Aorta (tissue), 5 donors: Measurements from ENCODE around the gene GOLGA8S. TPM values are rescaled to one million over a fixed set of nuclear protein-coding genes. Genes with fewer than 3 reads are reported as not detected.
A peak's percentile ranks its signal among the peaks of the same experiment; 100 is the strongest.
"Not testable (repeated sequence)": the region's sequence is repeated elsewhere in the genome, so short reads cannot be mapped to it uniquely, and the experiment has no call there.

Experiments
- ATAC-seq: fragments of 200-7000 bp; cut with Tn5 transposase; one replicate; pipeline ENCODE4 v1.9.1; 2022; ENCODE audit warnings: moderate library complexity; ENCODE audit not compliant: low FRiP score
- DNase-seq, 2 donors: peaks; one replicate each; pipeline ENCODE4 v3.0.0-alpha.2; 2020
- H3K27ac ChIP-seq, 2 donors: one replicate each; pipeline ENCODE4 v1.5.1; 2013; ENCODE audit warnings: low read length in 2 of 2, mild to moderate bottlenecking in 2 of 2, moderate library complexity in 2 of 2, control low read depth in 1 of 2, inconsistent platforms in 1 of 2, low read depth in 1 of 2
- H3K27me3 ChIP-seq, 2 donors: one replicate each; pipeline ENCODE4 v1.6.1; 2013; ENCODE audit warnings: control low read depth in 1 of 2, low read length in 1 of 2, mild to moderate bottlenecking in 1 of 2, moderate library complexity in 1 of 2; ENCODE audit not compliant: insufficient read depth in 2 of 2, control insufficient read depth in 1 of 2
- H3K36me3 ChIP-seq, 2 donors: one replicate each; pipeline ENCODE4 v1.6.1; 2013; ENCODE audit warnings: control low read depth in 1 of 2, low read length in 1 of 2, mild to moderate bottlenecking in 1 of 2; ENCODE audit not compliant: insufficient read depth in 2 of 2, control insufficient read depth in 1 of 2
- H3K4me1 ChIP-seq, 2 donors: one replicate each; pipeline ENCODE4 v1.6.1; 2013; ENCODE audit warnings: low read length in 2 of 2, control low read depth in 1 of 2, mild to moderate bottlenecking in 1 of 2, moderate library complexity in 1 of 2; ENCODE audit not compliant: insufficient read depth in 2 of 2, control insufficient read depth in 1 of 2
- H3K4me3 ChIP-seq, 2 donors: one replicate each; pipeline ENCODE4 v1.5.1; 2013; ENCODE audit warnings: low read length in 2 of 2, control low read depth in 1 of 2, mild to moderate bottlenecking in 1 of 2
- H3K9me3 ChIP-seq: one replicate; pipeline ENCODE4 v1.6.1; 2013; ENCODE audit warnings: mild to moderate bottlenecking, low read length; ENCODE audit not compliant: control insufficient read depth
- WGBS, 2 donors: extraction: QIAGEN DNeasy Blood & Tissue Kit; methylation state at CpG; one replicate each; pipeline ENCODE4 v1.1.7; 2013; 5-methylcytosine and 5-hydroxymethylcytosine counted together
- intact Hi-C, 2 donors: fragments of 100-400 bp; cut with DNase I; formaldehyde crosslinking; loops; one replicate each; pipeline versions ENCODE4 v1.14.2 to v1.15.0; 2022
- polyA plus RNA-seq, 2 donors: library from polyadenylated mRNA; stranded (reverse); fragments of 200-250 nt; gene quantifications; one replicate each; pipeline ENCODE4 v1.2.3, GENCODE V29; 2013
- total RNA-seq, 2 donors: library from RNA; stranded (reverse); fragmentation: NEBNext Ultra II Directional; extraction: Animal tissue kit (Norgen Biotek cat#: 25700); gene quantifications; one replicate each; pipeline ENCODE4 v1.2.1, GENCODE V29; 2021
- donor health status: healthy with polysubstance abuse.
- donor health status: Bipolar disorder and iron deficiency.
- donor health status: DM: no; HTN: no; CAD: no.
- donor health status: DM: no; HTN: no; CAD: no.
- donor health status: DM: yes; HTN: yes; CAD: no.

GOLGA8S gene
- total and polyA plus RNA-seq, 4 donors = 0.25 to 1.4 (median 0.39) TPM

DNA sequence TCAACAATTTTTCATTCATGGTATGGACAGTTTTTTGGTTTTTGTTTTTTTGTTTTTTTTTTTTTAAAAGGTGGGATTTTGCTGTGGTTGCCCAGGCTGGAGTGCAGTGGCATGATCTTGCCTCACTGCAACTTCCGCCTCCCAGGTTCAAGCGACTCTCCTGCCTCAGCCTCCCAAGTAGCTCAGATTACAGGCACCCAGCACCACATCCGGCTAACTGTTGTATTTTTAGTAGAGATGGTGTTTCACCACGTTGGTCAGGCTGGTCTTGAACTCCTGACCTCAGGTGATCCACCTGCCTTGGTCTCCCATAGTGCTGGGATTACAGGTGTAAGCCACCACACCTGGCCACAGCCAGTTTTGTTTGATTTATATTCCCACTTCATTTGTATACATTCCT is 16.6 kb downstream of the GOLGA8S start:
- intact Hi-C loops = loop anchor here in 1 of 2 donors (10.0 kb wide), 1 partner anchor 54 kb away; no protein-coding TSS in a partner anchor
- H3K27me3 ChIP-seq, H3K36me3 ChIP-seq, DNase-seq, ATAC-seq, H3K9me3 ChIP-seq, H3K4me1 ChIP-seq, H3K4me3 ChIP-seq: not testable (repeated sequence)
- H3K27ac ChIP-seq = peak overlapping the region; percentile 76 to 80
- 37 to 60% methylated on average over 4 of the region's 4 CpGs for WGBS, 2 donors

DNA sequence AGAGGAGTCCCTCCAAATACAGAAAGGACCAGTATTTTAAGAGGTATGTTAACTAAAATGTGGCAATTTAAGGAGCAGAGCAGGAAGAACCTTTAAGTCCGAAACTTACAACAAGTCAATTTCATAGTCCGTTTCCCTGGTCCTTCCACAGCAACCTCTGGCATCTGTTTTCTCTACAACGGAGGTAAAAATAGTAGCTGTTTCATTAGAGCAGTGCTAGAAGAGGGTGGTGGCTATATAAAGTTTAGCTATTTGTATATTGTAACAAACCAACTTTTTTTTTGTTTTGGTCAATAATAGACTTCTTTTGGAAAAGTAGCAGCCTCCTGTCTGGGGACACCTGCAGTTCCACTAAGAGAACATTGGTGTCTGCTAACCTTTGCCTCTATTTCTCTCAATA is 17.3 kb downstream of the GOLGA8S start:
- H3K27ac ChIP-seq = peak overlapping the region in 1 of 2 donors; percentile 64
- not testable (repeated sequence) for H3K4me3 ChIP-seq, H3K27me3 ChIP-seq, H3K4me1 ChIP-seq, H3K9me3 ChIP-seq, ATAC-seq, H3K36me3 ChIP-seq, DNase-seq
- intact Hi-C loops = loop anchor here in 1 of 2 donors (10.0 kb wide), 1 partner anchor 53 kb away; no protein-coding TSS in a partner anchor
- 13 to 22% methylated on average over 3 of the region's 3 CpGs for WGBS, 2 donors

DNA sequence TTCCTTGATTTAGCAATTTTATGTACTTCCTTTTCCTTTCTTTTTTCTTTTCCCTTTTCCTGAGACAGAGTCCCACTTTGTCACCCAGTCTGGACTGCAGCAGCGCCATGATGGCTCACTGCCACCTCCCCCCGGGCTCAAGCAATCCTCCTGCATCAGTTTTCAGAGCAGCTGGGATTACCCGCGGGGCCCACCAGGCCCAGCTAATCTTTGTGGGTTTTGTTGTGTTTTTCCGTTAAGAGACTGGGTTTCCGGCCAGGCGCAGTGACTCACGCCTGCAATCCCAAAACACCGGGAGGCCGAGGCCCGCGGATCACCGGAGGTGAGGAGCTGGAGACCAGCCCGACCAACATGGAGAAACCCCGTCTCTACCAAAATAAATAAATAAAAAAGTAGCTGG is 17.7 kb downstream of the GOLGA8S start:
- ATAC-seq = peak; percentile 33

DNA sequence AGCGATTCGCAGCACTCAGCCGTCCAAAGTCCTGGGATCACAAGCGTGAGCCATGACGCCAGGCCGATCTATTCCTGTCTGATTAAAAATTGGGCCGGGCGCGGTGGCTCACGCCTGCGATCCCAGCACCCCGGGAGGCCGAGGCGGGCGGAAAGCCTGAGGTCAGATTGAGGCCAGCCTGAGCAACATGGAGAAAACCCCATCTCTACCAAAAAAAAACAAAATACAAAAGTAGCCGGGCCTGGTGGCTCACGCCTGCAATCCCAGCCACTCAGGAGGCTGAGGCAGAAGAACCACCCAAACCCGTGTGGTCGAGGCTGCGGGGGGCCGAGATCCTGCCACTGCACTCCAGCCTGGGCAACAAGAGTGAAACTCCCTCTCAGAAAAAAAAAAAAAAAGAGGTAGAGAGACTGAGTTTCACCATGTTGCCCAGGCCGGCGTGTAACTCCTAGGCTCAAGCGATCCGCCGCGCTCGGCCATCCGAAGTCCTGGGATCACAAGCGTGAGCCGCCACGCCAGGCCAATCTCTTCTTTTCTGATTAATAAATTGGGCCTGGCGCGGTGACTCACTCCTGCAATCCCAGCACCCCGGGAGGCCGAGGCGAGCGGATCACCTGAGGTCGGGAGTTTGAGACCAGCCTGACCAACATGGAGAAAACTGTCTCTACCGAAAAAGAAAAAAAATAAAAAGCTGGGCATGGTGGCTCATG is 18.5 kb downstream of the GOLGA8S start:
- H3K27ac ChIP-seq, ATAC-seq, H3K9me3 ChIP-seq, DNase-seq, H3K36me3 ChIP-seq, H3K4me3 ChIP-seq, H3K4me1 ChIP-seq, H3K27me3 ChIP-seq: not testable (repeated sequence)
- 96 to 97% methylated on average over 40 of the region's 40 CpGs for WGBS, 2 donors
- intact Hi-C loops = loop anchor here in 1 of 2 donors (10.0 kb wide), 1 partner anchor 52 kb away; no protein-coding TSS in a partner anchor

More for the DNA sequence above, 17.7 kb downstream of the GOLGA8S start:
- peak; percentile 67 to 79 for DNase-seq
- peak overlapping the region; percentile 30 to 64 for H3K27ac ChIP-seq
- intact Hi-C loops = loop anchor here in 1 of 2 donors (10.0 kb wide), 1 partner anchor 53 kb away; no protein-coding TSS in a partner anchor
- H3K4me3 ChIP-seq = no peak overlapping the region
- 48 to 54% methylated on average over 15 of the region's 15 CpGs for whole genome bisulfite sequencing, 2 donors
- no peaks in the 10 kb centered on the region for H3K27me3 ChIP-seq
- peaks cover 0 to 2% of the 10 kb centered on the region in 2 donors for H3K4me1 ChIP-seq
- H3K36me3 ChIP-seq = no peaks in the 10 kb centered on the region
- H3K9me3 ChIP-seq = no peaks in the 10 kb centered on the region

DNA sequence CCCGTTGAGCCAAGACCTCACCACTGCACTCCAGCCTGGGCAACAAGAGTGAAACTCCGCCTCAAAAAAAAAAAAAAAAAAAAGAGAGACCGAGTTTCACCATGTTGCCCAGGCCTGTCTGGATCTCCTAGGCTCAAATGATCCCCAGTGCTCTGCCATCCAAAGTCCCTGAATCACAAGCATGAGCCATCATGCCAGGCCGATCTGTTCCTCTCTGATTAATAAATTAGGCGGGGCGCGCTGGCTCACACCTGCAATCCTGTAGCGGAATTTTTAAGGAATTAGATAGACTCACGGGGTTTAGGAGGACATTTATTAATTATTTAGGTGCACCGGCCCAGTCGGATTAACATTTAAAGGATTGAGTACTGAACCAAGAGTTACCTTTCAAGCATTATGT is 19.7 kb downstream of the GOLGA8S start:
- 93 to 95% methylated on average over 10 to 11 of the region's 11 CpGs for WGBS, 2 donors
- H3K9me3 ChIP-seq, H3K4me3 ChIP-seq, H3K4me1 ChIP-seq, DNase-seq, H3K27ac ChIP-seq, ATAC-seq, H3K36me3 ChIP-seq, H3K27me3 ChIP-seq: not testable (repeated sequence)
- intact Hi-C loops = loop anchor here in 1 of 2 donors (10.0 kb wide), 1 partner anchor 51 kb away; no protein-coding TSS in a partner anchor

DNA sequence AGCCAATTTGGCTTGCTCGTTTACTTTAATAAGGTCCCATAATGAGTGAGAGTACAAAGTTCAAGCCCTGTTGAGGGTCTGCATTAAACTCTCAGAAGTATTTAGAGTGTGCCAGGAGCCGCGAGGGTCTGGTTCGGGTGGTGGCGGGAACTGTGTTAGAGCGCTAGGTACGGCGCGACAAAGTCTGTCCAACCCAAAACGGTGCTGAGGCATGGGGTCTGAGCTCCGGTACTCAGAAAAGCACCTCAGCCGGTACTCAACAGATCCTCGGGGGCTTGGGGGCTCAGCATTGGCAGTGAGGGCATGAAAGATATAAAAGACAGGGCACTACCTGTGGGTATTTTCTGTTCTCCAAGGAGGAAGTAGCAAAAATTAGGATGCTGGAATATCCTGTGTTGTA is 24.4 kb downstream of the GOLGA8S start:
- not testable (repeated sequence) for ATAC-seq
- 91 to 93% methylated on average over 13 of the region's 13 CpGs for WGBS, 2 donors
- intact Hi-C loops = loop anchor here in 1 of 2 donors (10.0 kb wide), 1 partner anchor 46 kb away; no protein-coding TSS in a partner anchor

DNA sequence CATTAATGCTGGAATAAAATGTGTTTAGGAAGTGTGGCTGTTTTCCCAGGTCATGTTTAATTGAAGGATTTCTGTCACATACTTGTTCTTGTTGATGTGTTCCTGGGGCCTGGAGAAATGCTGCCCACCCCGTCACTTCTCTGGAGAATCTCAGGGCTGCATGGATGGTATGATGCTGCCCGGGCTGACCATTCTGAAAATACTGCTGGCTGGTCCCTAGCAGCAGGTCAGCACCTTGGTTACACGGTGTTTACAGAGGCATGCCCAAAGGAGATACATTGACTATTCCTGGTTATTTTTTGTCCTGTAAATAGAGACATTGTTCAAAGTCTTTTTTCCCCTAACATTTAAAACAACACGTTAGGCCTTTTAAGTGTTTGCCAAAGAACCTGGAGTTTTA is 26.2 kb downstream of the GOLGA8S start:
- H3K36me3 ChIP-seq, ATAC-seq, H3K9me3 ChIP-seq, H3K27me3 ChIP-seq, DNase-seq, H3K4me1 ChIP-seq, H3K4me3 ChIP-seq, H3K27ac ChIP-seq, intact Hi-C loops: not testable (repeated sequence)
- 52 to 68% methylated on average over 4 of the region's 4 CpGs for WGBS, 2 donors

More for the DNA sequence above, 24.4 kb downstream of the GOLGA8S start:
- not testable (repeated sequence) for H3K4me1 ChIP-seq, H3K36me3 ChIP-seq, H3K27me3 ChIP-seq, H3K4me3 ChIP-seq, DNase-seq, H3K9me3 ChIP-seq, H3K27ac ChIP-seq

DNA sequence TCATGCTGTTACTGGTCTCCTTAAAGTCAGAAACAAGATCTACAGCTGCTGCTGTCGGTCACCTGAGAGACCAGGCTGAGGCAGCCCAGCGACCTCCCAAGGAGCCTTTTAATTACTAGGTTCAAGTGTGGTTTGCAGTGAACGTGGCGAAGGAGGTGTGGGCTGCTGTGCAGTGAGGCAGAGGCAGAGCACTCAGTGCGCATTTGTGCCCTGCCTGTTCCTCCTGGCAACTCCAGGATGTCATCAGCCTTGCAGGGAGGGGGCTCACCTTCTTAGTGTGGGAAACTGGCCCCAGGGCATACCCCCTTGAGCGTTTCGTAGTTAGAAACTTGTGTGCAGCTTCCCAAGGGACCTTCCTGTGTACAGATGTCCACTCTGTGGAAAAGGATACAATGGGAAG is 26.6 kb downstream of the GOLGA8S start:
- peak; percentile 22 for ATAC-seq
- H3K27ac ChIP-seq, H3K36me3 ChIP-seq, H3K27me3 ChIP-seq, DNase-seq, H3K9me3 ChIP-seq, intact Hi-C loops, H3K4me1 ChIP-seq, H3K4me3 ChIP-seq: not testable (repeated sequence)
- WGBS, 2 donors = 56 to 68% methylated on average over 7 of the region's 7 CpGs

DNA sequence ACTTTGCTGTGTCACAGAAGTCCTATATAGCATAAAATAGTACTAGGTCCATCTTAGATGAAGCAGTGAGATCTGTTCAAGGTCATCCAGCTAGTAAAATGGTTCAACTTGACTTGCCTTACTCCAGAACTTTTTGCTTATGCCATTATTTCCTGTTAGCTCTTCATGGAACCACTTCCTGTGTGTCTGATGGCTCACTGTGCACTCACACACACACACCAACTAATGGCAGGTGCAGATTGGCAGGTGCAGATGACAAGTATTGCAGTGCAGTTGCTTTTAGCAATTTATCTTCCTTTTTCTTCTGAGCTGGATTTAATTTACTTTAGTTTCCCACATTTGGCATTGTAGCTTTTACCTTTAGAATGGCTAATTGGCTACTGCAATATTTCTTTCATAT is 29.8 kb downstream of the GOLGA8S start:
- ATAC-seq (no peak), DNase-seq (no peak)
- Histone ChIP-seq H3K27me3 (no peaks in the 10 kb centered on the region), H3K9me3 (no peaks in the 10 kb centered on the region), H3K4me3 (no peak overlapping the region), H3K36me3 (no peaks in the 10 kb centered on the region), H3K27ac (no peak overlapping the region), H3K4me1 (no peaks in the 10 kb centered on the region)
- intact Hi-C loops = no loop called here
